HEK293T (cell line): ENCODE data around the gene NPC1.

Experiments used
- CTCF ChIA-PET: fragments of 350-600 bp; formaldehyde crosslinking; extraction: SDS; loops from one replicate; lab custom pipeline; 2021; ENCODE audit warnings: antibody characterized with exemption, inconsistent platforms; lab: Yijun Ruan, JAX
- POLR2A ChIA-PET: fragments of 350-600 bp; formaldehyde crosslinking; extraction: SDS; loops from one replicate; lab custom pipeline; 2020; ENCODE audit warnings: antibody characterized with exemption, inconsistent platforms; lab: Yijun Ruan, JAX
- DNase-seq: peaks from one replicate; pipeline ENCODE4 v3.0.0; 2012; ENCODE audit warnings: mixed read lengths; ENCODE audit errors: extremely low spot score
- FOXM1 ChIP-seq: fragments of 450-650 bp; IDR thresholded peaks from 2 replicates; pipeline ENCODE4 v1.6.1; 2017; ENCODE audit warnings: mild to moderate bottlenecking, borderline replicate concordance
- NFRKB ChIP-seq: fragments of 450-650 bp; IDR thresholded peaks from 2 replicates; pipeline ENCODE4 v1.6.1; 2016; ENCODE audit warnings: mild to moderate bottlenecking, moderate library complexity
- SUZ12 ChIP-seq: fragments of 450-650 bp; IDR thresholded peaks from 2 replicates; pipeline ENCODE4 v1.6.1; 2016; ENCODE audit warnings: mild to moderate bottlenecking

The NPC1 gene

DNA sequence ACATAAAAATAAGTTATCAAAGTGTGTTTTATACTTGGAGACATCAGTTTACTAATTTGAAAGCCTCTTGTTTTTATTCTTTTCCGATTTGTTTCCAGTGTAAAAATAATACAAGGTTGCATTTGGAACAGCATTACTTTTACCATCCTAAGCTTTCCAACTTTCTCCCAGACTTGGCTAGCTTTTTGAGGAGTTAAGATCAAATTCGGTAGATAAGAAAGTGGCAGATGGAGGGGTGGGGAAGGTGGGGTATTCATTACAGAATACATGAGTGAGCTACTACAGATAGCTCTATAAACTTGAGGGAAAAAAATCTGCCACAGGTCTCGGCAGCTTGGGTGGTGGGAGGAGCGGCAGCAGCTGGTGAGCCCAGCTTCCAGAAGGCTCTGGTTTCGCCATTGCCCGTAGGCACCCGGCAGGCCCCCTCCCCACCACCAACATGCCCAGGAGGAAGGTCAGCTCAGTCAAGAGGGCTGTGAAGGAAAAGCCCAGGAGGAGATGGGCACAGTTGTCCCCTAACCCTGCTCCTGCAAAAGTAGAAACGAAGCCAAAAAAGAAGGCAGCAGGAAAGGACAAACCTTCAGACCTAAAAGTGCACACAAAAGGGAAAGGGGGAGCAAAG is 101.6 kb downstream of the NPC1 start:
- no peak for DNase-seq
- no peak for TF ChIP-seq SUZ12
- no peak for TF ChIP-seq NFRKB
- TF ChIP-seq FOXM1: no peak
- ChIA-PET POLR2A (interaction anchor here (1.4 to 2.0 kb wide), 2 partner anchors 9 to 32 kb away, joined by 5 to 6 read pairs; partner anchors contain the start of gene RIOK3), CTCF (interaction anchor here (0.6 to 2.4 kb wide), 2 partner anchors 9 to 14 kb away, joined by 4 to 13 read pairs; no protein-coding TSS in a partner anchor)
